Measurements from ENCODE around the gene CD200R1L.

The CD200R1L gene

DNA sequence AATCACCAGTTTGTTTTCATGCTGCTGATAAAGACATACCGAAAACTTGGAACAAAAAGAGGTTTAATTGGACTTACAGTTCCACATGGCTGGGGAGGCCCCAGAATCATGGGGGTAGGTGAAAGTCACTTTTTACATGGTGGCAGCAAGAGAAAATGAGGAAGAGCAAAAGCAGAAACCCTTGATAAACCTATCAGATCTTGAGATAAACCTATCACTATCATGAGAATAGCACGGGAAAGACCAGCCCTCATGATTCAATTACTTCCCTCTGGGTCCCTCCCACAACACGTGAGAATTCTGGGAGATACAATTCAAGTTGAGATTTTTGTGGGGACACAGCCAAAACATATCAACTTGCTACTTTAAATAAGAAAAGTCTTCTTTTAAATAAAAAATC is 28.9 kb downstream of the CD200R1L start:
- DNase-seq, result no peak

GRCh38 chr3:112817271-112817670 is 29.4 kb downstream of the CD200R1L start:
- DNase-seq, result no peak

DNA sequence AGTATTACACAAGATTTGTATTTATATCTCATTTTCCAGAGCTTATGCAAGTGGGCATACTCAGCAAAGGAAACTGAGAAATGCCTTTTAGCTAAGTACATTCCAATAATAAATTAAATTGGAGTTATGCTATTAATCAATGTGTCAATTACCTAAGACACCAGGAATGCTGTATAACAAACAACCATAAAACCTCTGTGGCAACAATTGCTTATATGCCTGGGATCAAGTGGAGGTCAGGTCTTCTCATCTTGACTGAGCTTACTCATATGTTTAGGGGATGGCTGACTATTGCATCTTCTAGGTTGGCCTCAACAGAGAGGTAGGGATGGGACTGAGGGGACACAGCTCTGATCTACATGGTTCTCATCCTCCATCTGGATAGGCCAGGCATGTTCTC is 30.7 kb downstream of the CD200R1L start:
- DNase-seq, result no peak

- DNase-seq, result peak; percentile 44
Observed at GRCh38 chr3:112814266-112814665, 32.4 kb downstream of the CD200R1L start.

DNA sequence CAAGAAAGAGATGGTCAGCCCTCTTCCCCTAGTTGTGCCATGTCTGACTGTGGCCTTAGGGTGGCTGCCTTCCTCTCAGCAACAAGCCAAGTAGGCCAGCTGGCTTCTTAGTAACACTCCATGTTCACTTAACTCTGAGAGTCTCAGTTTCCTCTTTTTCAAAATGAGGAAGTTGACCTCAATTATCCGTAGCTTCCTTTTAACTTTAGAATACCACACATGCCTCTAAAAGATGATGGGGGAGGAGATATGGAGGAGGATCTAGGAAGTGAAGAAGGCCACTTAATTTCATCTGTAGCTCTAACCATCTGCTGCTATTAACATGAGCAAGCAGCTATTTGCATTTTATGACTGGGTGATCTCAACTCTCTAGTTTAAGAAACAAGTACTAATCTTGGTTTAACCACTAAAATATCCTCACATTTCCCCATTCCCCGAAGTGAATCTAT is 32.9 kb downstream of the CD200R1L start:
- peak; percentile 18 for DNase-seq

DNA sequence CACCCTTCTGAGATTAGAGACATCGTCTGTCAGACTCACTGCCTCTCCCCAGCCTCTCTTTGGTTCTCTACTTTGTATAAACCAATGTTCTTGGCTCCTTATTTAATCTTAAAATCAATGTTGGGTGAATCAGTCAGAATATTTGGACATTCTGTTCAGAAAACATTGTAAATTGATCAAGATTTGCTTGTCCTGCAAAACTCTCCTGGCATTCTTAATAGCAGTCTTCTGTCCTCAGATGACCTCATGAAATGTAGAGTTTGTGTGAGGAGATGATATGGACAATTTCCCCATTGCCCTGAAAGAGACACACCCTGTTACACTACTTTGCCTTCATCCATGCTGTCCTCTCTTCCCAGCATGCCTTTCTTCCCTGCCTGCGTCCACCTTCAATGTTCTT is 33.6 kb downstream of the CD200R1L start:
- DNase-seq, result no peak

GRCh38 chr3:112811917-112812660 is 34.6 kb downstream of the CD200R1L start:
- DNase-seq, result no peak

DNA sequence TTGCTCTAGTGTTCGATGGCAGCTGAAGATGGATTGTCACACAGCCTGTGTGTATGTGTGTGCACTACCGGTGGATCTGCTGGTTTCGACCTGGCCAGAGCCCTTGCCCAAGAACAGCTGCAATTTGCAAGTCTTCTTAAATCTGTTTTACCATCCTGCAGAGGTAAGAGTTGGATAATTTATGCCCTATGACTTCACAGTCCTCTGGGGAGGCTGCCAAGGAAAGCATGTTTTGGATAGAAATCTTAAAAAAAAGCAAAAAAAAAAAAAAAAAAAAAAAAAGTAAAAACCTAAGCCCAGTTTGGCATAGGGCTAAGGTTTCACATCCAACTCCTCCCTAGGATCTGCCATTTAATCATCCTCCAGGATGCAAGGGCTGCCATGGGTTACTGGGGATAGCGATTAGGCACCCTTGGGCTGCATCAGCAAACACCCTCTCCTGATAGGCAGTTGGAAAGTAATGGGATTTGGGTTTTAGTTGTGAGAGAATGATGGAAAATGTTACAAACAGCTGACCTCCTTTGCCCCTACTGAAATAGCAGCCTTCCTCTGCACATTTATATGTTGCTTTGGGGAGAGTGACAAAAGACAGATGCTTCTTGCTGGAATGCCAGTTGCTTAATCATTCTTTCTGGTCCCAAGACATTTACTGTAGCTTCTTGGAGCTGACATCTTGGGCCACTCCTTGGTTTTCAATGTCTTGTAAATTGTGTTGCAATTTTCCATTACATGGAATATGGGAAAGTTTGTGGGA is 35.4 kb downstream of the CD200R1L start:
- no peak for DNase-seq

GRCh38 chr3:112810561-112810960 is 36.1 kb downstream of the CD200R1L start:
- DNase-seq, result no peak

GRCh38 chr3:112808136-112808535 is 38.5 kb downstream of the CD200R1L start:
- no peak for DNase-seq

GRCh38 chr3:112807685-112808084 is 39.0 kb downstream of the CD200R1L start:
- peak; percentile 17 for DNase-seq

GRCh38 chr3:112806903-112807302 is 39.8 kb downstream of the CD200R1L start:
- DNase-seq, result no peak

GRCh38 chr3:112805126-112805525 is 41.5 kb downstream of the CD200R1L start:
- DNase-seq, result no peak

- no peak for DNase-seq
Observed at GRCh38 chr3:112804021-112804420, 42.6 kb downstream of the CD200R1L start.

GRCh38 chr3:112803467-112803866 is 43.2 kb downstream of the CD200R1L start:
- DNase-seq, result no peak

GRCh38 chr3:112802338-112802737 is 44.3 kb downstream of the CD200R1L start:
- DNase-seq, result no peak

GRCh38 chr3:112799946-112800345 is 46.7 kb downstream of the CD200R1L start:
- no peak for DNase-seq

- peak; percentile 21 for DNase-seq
Observed at GRCh38 chr3:112794622-112795172, 52.0 kb downstream of the CD200R1L start.

- DNase-seq, result no peak
Observed at GRCh38 chr3:112793326-112794081, 53.2 kb downstream of the CD200R1L start.

- DNase-seq, result no peak
Observed at GRCh38 chr3:112791736-112792135, 54.9 kb downstream of the CD200R1L start.

- no peak for DNase-seq
Observed at GRCh38 chr3:112789787-112790186, 56.9 kb downstream of the CD200R1L start.

- DNase-seq, result no peak
Observed at GRCh38 chr3:112786881-112787579, 59.6 kb downstream of the CD200R1L start.
